CD1c-positive myeloid dendritic cell (primary cell): ENCODE data around the gene ZCCHC10.
"Not testable (repeated sequence)": the region's sequence is repeated elsewhere in the genome, so short reads cannot be mapped to it uniquely, and the experiment has no call there.

Experiments
- DNase-seq: peaks from one replicate; pipeline ENCODE4 v3.0.0-alpha.2; 2016; ENCODE audit errors: extremely low spot score

Gene ZCCHC10

GRCh38 chr5:133041910-133042309 lies 15.6 kb upstream of the ZCCHC10 start:
- no peak for DNase-seq

- DNase-seq: no peak
Measured at GRCh38 chr5:133041157-133041784, 14.9 kb upstream of the ZCCHC10 start.

- DNase-seq: not testable (repeated sequence)
Measured at GRCh38 chr5:133036677-133037076, 10.3 kb upstream of the ZCCHC10 start.

- DNase-seq: no peak
Measured at GRCh38 chr5:133035224-133035623, 8.9 kb upstream of the ZCCHC10 start.

DNA sequence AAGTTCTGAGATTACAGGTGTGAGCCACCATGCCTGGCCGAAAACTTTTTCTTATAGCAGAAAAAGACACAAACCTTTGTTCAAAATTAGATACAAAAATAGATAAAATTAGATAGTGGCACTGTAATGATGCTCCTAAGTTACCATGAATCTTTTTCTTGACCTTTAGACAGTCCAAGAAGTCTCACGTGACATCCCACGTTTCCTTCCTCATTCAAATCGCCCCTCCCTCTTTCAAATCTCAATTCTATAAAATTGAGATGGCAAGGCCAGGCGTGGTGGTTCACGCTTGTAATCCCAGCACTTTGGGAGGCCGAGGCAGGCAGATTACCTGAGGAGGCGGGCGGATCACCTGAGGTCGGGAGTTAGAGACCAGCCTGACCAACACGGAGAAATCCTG lies 7.7 kb upstream of the ZCCHC10 start:
- peak; percentile 51 for DNase-seq

DNA sequence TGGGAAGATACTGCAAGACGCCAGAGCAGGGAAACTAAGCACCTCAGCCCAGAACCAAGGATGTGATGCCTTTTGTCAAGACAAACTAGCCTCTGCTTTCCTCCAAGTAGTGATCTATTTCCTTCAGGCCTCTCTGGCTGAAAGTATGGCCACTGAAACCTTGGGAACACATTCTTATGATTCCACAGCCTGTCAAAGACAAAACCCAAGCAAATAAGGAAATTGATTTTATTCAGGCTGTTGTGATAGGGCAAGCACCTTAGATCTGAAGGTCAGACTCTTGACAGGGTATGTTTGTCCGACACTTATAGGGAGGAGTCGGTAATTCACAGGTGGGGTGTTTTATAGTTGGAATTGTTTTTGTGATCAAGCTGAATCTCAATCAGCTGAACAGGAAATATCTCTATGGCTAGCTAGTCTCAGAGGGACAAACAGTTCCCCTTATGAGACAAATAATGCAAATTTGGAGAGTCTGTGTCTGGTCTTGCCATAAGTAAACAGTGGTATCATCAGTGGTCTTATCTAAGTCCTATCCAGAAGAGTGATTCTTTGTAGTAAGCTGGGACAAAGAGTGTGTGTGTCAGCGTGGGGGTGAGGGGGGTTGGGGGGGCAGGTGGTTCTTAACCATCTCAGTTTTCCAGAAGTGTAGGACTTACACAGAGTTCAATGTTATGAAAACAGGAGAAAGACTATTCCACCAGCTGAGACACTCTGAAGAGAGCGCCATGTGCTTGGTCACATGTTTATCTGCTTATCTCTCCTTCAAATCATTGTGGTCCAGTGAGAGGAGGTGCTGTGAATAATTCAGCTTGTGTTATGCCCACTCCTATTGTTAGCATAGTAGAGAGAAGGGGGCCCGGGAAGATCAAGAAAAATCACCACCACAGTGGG lies 6.7 kb upstream of the ZCCHC10 start:
- no peak for DNase-seq

DNA sequence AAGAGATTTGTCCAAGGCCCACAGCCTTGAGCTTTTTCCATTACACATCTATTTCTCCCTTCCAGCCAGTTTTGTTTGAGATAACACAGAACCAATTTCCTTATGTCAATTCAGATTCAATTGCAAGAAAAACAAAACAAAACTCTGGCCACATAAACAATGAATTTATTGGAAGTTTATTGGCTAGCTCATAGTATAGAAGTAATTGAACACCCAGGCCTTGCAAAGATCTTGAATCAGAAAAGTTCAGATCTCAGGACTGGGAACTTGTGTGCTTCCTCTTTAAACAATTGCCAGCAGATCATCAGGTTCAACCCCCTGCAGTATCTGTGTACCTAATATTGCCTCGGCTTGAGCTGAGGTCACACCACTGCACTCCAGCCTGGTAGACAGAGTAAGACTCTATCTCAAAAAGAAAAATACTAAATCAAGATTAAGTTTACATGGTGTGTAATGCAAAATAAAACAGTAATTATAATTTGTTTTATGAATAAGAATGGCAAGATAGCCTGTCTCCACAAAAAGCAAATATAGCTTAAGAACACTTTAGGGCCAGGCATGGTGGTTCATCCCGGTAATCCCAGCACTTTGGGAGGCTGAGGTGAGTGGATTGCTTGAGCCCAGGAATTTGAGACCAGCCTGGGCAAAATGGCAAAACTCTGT lies 4.1 kb upstream of the ZCCHC10 start:
- DNase-seq: no peak

- DNase-seq: no peak
Measured at GRCh38 chr5:133029416-133029815, 3.1 kb upstream of the ZCCHC10 start.

GRCh38 chr5:133026664-133027153 lies 360 bp upstream of the ZCCHC10 start:
- DNase-seq: no peak

GRCh38 chr5:133019471-133019870 lies 6.9 kb downstream of the ZCCHC10 start:
- DNase-seq: not testable (repeated sequence)

- no peak for DNase-seq
Measured at GRCh38 chr5:133017964-133018363, 8.4 kb downstream of the ZCCHC10 start.

DNA sequence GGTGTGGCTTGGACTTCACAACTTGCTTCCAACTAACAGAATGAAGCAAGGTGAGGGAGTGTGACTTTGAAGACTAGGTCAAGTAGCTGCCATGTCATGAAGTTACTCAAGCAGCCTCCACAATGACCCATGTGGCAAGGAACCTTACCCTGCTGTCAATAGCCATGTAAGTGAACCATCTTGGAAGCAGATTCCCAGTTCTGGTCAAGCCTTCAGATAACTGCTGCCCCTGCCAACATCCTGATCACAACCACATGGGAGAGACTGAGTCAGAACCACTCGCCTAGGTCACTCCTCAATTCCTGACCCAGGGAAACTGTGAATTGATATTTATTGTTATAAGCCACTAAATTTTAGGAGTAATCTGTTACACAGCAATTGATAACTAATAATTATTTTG lies 10.9 kb downstream of the ZCCHC10 start:
- DNase-seq: no peak

DNA sequence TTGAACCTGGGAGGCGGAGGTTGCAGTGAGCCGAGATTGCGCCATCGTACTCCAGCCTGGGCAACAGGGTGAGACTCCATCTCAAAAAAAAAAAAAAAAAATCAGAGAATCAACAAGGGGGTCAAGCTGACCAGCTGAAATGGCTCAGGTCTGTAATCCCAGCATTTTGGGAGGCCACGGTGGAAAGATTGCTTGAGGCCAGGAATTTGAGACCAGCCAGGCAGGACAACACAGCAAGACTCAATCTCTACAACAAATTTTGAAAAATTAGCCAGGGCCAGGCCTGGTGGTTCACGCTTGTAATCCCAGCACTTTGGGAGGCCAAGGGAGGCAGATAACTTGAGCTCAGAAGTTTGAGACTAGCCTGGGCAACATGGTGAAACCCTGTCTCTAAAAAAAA lies 17.9 kb downstream of the ZCCHC10 start:
- DNase-seq: not testable (repeated sequence)

- DNase-seq: no peak
Measured at GRCh38 chr5:133006653-133007052, 19.7 kb downstream of the ZCCHC10 start.

DNA sequence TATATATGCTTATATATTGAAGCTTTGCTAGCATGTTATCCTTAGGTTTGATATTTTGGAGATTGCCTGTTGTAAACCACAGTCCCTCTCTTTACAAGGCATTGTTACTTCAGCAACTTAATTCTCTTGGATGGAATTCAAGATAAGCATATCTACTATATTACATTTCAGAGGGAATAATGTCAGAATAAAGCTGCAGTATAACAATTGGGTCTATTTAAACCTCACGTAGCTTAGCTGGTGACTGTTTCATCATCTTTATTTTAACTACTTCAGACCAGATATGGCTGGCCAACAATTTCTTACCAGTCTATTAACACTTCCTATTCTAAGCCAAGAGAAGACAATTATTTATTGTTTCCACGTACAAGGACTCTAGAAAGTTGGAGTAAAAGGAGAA lies 27.1 kb downstream of the ZCCHC10 start:
- no peak for DNase-seq

GRCh38 chr5:132998556-132998955 lies 27.8 kb downstream of the ZCCHC10 start:
- peak; percentile 23 for DNase-seq

GRCh38 chr5:132996307-132996706 lies 30.0 kb downstream of the ZCCHC10 start:
- no peak for DNase-seq

DNA sequence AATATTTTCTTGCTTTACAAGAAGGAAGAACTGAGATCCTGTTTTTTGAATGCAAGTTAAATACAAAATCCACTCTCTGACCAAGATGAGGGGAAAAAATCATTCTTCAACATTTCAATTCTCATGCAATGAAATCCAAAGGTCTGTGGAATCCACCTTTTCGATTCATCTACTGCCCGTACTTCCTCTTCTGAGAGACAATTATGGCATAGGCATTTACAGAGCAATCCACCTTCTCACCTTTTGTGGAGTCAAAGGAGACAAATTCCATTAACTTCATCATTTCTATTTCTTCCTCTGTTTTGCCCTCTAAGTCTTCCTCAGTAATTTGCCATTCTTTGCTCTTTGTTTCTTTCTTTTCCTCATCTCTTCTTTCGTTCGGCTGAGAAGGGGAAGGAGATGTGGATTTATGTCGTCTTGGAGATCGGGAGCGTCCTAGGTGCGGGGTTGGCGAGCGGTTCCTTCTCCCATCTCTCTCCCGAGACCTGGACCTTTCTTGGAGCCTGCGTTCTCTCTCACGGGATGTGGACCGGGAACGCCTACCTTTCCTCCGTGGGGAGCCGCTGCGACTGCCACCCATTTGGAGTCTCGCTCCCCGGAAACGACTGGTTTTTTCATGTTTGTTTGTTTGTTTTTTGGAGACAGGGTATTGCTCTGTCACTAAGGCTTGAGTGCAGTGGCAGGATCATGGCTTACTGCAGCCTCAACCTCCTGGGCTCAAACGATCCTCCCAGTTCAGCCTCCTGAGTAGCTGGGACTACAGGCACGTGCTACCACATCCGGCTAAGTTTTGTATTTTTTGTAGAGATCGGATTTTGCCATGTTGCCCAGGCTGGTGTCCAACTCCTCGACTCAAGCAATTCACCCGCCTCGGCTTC lies 38.6 kb downstream of the ZCCHC10 start:
- DNase-seq: no peak

DNA sequence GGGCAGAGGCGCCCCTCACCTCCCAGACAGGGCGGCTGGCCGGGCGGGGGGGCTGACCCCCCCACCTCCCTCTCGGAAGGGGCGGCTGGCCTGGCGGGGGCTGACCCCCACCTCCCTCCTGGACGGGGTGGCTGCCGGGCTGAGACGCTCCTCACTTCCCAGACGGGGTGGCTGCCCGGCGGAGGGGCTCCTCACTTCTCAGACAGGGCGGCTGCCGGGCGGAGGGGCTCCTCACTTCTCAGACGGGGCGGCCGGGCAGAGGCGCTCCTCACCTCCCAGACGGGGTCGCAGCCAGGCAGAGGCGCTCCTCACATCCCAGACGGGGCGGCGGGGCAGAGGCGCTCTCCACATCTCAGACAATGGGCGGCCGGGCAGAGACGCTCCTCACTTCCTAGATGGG lies 43.4 kb downstream of the ZCCHC10 start:
- not testable (repeated sequence) for DNase-seq

DNA sequence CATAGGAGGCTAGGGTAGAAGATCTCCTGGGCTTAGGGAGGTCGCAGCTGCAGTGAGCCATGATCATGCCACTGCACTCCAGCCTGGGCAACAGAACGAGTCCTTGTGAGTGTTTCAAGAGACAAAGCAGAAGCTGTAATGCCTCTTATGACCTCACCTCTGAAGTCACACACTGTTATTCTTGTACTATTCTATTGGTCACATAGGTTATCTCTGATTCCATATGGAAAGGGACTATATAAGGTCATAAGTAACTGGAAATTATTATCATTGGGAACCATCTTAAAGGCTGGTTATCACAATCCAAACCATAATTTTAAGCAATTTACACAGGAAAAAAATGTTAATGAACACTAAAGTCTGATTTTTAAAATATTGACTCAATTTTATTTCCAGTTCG lies 45.1 kb downstream of the ZCCHC10 start:
- no peak for DNase-seq

DNA sequence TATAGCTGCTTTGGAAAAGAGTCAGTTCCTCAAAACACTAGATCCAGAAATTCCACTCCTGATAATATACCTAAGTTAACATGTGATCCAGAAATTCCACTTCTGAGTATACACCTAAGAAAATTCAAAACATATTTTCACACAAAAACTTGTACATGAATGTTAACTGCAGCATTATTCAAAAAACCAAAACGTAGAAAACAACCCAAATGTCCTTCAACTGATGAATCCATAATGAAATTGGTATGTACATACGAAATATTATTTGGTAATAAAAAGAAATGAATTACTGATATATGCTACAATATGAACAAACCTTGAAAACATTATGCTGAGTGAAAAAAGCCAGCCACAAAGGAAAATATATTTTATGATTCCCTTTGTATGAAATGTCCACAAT lies 46.4 kb downstream of the ZCCHC10 start:
- no peak for DNase-seq
